GM21381 (cell line): ENCODE measurements around the gene FAM156A.
A peak's percentile ranks its signal among the peaks of the same experiment; 100 is the strongest.
"Not testable (repeated sequence)": the region's sequence is repeated elsewhere in the genome, so short reads cannot be mapped to it uniquely, and the experiment has no call there.

Experiments
- ATAC-seq: cut with Tn5 transposase; IDR thresholded peaks from one replicate; pipeline ENCODE4 v1.9.1; 2021; ENCODE audit warnings: mild to moderate bottlenecking, moderate library complexity; ENCODE audit not compliant: unreplicated experiment

FAM156A gene, protein sequence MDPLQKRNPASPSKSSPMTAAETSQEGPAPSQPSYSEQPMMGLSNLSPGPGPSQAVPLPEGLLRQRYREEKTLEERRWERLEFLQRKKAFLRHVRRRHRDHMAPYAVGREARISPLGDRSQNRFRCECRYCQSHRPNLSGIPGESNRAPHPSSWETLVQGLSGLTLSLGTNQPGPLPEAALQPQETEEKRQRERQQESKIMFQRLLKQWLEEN

DNA sequence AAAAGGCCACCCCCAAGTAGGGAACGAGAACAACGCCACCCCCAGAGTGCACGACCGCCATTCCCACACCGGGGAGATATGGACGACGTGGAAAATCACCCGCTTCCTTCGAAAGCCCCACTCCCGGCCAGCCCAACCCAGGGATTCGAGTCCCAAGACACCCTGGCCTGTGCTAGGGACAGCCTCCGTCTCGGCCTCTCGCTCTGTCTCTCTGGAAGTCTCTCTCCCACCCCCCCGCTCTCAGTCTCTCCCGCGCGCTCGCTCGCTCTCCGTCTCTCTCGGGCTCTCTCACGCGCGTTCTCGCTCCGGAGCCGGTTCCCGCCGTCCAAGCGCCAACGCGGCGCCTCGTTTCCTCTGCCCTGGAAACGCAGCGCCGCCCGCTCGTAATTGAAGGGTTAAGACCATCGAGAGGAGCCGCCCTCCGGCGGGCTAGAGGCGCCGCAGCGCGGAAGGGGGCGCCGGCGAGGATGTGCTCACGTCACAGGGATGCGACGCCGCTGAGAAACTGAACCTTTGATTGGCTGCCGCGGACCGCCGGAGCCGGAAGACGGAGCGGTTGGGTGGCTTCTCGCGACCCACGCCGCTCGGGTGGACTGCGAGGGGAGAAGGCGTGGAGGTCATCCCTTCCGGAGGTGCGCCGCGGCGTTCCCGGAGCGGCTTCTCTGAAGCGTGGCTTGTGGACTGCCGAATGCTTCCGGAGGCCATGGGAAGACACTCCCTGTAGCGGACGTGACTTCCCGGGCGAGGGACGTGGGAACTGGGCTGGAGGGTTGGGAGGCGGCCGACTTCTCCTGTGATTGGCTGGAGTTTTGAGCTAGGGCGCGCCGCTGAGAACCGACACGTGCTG is at the start of gene FAM156A:
FAM156A (minus strand) TSS at position 406 of the 847 bp plus-strand sequence. CDS start 9,930 bp downstream, outside the sequence.
- peak; percentile 77 for ATAC-seq

DNA sequence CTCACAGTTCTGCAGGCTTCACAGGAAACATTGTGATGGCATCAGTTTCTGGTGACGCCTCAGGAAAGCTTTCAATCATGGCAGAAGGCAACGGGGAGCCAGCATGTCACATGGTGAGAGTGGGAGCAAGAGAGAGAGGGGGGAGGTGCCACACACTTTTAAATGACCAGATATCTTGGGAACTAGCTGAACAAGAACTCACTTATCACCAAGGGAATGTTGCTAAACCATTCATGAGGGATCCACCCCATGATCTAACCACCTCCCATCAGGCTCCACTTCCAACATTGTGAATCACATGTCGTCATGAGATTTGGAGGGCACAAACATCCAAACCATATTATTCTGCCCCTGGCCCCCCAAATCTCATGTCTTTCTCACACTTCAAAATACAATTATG is 47.0 kb upstream of the FAM156A start:
- no peak for ATAC-seq

DNA sequence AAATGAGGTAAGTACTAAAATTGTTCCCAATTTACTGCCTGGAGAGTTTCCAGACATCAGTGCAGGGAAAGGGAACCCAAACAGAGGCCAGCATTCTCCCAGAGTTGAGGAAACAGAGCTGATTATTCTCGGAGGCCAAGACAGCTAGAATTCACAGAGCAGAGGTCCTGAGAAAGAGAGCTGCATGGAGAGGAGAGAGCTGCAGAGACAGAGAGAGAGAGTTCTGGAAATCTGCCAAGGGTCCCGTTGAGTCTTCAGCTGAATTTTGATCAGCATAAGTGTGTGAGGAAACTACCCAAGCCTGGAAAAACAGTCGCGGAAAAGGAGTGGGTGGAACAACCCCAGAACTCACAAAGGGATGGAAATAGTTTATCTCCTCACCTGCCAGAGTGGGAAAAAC is 46.5 kb upstream of the FAM156A start:
- ATAC-seq = no peak

DNA sequence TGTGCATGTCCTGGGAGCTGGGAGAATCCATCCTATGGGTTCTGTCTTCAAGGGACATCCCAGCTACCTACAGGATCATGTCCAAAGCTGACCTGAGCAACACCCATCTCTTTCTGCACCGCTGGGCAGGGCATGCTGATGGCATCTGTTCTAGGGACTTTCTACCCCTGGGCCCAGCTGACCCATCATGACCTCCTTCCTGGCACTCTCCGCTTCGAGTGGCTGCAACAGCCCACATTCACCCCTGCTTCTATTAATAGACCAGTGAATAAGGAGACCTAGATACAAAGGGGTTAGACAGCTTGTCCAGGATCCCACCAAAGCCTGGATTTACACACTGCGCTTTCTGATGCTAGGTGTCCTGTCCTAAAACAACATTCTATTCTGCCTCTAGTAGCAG is 45.7 kb upstream of the FAM156A start:
- ATAC-seq = no peak

DNA sequence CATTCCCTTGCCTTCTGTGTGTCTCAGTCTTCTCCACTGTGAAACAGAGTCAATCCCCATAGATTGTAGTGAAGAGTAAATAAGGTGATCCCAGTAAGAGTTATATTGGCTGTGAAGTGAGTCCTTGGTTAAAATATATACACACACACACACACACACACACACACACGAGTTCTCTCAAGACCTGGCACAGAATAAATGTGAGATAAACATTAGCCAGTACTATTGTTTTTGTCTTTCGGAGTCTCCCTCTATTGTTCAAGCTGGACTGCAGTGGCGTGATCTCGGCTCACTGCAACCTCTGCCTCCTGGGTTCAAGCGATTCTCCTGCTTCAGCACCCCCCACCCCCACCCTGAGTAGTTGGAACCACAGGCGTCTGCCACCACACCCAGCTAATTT is 44.8 kb upstream of the FAM156A start:
- no peak for ATAC-seq

DNA sequence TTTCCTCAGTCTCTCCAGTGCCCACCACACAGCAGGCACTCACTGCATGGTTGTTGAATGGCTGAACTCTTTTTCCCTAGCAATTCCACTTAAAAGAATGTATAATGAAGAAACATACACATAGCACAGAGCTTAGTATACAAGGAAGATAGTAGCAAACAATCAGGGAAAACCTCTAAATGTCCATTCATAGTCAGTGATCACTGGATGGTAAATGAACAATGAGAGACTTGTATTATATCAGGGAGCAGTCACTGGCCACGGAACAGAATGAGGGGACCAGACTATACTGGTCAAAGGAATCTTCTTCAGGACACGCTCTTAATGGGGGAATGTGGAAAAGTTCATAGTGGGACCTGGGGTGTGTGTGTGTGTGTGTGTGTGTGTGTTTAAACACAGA is 43.6 kb upstream of the FAM156A start:
- no peak for ATAC-seq

DNA sequence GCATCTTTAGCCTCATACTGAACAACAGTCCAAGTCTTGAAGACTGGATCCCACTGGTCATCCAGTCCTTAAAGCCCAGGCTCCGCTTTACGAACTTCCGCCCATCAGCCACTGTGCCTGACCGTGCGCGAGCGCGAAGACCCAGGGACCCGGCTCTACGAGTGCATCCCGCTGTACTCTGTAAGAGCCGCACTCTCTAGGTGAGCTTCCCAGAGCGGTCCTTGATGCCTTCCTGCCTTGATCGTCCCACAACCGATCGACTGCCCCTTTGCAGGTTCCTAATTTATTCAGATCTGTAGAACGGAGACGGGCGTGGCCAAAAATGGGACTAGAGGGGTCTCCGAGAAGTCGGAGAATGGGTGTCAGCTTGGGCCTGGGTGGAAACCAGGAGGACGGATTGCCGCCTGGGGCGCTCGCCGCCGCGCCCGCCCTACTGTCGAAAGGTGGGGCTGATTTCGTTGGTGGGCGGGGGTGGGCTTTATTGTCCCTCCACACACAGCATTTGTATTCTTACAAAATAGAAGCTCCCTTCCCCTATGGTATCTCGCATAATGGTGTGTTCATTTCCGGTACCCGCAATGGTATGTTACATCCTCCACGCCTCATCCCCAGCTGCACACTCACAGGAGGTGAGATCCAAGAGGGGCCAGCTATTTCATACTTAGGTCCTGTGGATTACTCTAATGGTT is 42.3 kb upstream of the FAM156A start:
- ATAC-seq = no peak

DNA sequence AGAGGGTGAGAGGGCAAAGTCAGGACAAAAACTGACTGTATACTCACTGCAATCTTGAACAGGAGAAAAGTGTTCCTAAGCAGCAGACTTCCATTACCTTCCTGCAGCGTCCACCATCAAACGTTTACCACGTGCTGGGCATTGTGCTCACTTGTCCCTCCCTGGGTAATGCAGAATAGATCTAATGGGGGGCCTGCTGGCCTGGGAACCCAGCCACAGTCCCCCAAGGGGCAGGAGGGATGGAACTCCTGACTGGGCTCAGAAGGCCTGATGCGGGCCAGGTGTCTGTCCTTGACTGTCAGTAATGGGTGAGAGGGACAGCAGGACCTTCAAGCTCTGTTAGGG is 37.6 kb upstream of the FAM156A start:
- ATAC-seq = no peak

DNA sequence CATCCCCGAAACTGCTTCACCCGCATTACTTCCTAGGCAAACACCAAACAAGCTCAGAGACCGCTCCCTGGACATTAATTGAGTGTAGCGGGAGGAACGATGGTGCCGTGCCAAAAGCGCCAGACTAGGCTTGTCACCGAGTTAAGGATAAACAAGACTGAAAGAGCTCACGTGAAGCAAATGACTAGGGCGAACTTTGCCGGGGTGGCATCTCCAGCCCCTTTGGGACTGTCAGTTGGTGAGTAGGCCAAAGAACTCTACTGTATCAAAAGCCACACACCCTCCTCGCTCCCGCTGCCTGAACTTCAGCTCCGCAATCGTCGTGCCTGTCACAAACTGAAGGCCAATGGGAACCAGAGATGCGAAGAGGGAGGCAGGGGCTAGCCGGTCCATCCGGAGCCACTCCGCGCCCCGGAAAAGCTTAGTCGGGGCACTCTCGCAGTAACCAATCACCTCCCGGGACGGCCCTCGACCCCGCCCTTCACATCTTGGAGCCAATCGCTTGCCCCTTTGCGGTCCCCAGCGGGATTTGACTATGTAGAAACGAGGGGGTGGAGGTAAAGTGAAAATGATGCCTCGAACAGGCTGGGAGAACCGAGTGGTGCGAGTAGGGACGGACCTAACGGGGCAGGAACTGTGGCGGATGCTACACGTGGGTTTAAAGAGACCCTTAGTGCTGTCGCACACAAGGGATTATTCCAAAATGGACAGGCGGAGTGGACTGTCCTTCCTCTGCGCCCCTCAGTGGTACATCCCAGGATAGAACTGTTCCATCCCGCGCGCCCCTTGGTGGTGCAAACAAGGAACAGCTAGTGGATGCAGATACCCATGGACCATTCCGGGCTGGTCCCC is 37.0 kb upstream of the FAM156A start:
- ATAC-seq = peak; percentile 95

DNA sequence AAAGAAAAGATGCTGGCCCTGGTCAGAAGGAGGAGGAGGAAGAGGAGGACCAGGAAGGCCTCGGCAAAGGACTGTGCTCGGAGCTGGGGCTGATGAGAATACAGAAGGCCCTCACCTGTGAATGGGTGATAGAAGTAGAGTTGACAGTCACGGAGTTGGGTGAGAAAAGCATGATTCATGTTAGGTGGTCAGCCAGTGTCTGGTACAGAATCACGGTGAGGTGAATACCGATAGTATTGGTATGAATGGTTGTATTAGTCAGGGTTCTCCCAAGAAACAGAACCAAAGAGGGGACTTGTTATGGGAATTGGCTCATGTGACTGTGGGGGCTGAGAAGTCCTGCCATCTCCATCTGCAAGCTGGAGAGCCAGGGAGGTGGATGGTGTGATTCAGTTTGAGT is 32.5 kb upstream of the FAM156A start:
- ATAC-seq = no peak

DNA sequence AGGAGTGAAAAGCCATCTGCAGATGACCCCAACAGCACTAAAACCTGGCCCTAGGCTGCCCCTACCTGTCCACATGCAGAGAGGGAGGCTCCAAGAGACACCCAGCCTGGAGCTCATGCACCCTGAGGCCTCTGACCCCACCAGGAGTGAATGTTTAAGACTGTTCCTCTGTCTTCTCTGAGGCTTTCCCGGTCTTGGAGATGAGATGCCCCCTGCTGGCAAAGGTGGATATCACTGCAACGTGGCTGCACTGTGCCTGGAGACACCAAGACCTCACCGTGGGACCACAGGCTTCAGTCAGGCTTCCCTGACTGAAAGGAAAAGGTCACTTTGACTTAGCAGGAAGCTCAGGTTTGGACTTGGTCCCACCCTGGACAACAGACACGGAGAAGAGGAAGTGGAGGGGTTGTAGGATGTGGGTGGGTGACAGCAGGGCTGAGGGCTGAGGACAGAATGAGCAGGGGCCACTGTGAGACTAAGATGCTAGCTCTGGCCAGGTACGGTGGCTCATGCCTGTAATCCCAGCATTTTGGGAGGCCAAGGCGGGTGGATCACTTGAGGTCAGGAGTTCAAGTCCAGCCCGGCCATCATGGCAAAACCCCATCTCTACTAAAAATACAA is 31.8 kb upstream of the FAM156A start:
- ATAC-seq = not testable (repeated sequence)

DNA sequence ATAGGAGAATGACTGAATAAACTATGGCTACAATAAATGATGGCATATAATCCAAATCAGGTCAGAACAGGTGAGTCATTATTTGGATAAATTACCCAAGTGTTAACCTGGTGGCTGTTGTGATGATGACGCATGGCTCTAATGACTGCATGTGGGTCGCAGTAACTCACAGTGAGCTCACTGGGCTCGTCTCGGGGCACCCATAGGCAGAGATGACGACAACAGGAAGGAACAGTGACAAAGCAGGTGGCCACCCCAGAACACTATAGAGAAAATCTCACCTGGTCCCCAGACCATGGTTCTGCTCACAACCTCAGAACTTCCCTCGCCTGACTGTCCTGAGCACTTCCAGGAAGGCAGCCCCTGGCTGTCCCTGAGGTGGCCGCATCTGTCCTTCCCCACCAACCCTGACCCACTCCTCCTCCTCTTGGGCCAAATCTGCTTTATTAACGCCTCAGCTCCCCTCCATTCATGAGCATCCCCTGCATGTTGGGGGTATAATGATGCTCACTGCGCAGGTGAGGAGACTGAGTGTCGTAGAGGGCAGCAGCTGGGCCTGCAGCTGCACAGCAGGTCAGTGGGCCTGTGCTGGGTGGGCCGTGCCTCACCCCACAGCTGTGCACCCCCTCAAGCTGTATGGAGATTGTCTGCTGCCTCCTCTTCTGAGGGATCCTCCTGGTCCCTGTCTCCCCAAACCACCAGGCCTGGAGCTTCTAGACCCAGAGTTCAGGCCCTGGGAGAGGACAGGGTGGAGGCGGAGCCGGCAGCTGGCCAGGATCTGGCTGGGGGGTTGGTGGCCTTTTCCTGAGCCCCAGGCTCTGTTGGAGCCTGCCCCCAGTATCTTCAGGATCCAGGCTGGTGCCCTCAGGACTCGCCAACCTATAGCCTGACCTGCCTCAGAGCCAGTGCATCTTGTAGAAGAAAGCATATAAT is 30.9 kb upstream of the FAM156A start:
- no peak for ATAC-seq

DNA sequence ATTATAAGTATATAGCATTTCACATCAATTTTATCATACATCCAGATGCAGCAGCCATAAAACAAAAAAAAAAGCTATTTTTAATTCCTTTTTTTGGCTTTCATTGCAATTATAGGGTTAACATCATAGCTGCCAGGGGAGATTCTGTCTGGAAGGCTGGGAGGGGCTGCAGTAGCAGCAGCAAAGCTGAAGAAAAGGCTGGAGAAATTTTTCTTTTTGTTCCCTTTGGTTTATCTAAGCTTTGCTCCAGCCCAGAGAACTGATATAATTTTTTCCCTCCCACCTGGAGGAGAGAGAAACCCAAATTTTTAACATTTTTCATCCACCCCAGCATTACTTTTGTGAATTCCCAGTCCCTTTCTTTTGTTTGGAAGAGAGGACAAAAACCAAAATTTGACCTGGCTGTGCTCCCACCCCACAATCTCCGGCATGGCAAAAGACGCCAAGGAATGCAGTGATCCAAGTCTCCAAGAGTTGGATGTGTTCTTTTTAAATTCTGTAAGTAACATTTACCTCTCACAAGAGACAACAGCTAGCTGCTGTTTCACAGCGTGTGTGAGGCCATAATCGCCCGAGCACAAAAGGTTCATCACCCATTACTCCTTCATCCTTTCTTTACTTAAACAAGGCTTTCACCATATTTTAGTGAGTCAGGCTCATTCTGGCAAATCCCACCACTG is 25.1 kb upstream of the FAM156A start:
- ATAC-seq = no peak

DNA sequence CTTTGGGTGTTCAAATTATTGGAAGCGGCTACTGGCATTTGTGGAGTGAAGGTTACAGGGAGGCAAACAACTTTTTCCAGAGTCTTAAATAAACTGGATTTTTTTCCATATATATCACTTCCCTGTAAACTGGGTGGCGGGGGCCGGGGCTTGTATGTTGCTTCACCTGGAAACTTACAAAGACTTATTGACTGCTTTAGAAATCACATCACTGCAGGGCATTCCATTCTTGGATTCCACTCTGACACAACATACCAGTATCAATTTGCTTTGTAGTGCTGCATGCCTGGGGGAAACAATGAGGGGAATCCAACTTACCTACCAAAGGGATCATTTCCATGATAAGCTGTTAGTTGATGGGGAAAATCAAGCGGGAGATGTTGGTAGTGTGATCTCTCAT is 21.7 kb upstream of the FAM156A start:
- no peak for ATAC-seq

DNA sequence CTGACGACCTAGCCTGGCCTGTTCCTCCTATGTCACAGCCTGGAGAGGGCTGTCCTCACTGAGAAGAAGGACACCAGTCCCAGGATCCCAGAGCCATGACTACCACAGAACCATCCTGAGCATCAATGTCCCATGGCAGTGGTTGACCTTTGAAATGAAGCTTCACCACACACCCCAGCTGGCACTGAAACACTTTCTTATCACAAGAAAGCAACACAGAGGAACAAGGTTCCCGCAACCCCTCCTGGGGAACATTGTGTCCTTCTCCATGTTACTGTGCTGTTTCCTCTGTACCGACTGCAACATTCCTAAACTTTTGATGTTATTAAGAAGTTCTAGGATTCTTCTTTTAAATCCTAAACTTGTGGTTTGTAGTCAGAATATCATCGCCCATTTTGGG is 21.2 kb upstream of the FAM156A start:
- ATAC-seq = no peak

DNA sequence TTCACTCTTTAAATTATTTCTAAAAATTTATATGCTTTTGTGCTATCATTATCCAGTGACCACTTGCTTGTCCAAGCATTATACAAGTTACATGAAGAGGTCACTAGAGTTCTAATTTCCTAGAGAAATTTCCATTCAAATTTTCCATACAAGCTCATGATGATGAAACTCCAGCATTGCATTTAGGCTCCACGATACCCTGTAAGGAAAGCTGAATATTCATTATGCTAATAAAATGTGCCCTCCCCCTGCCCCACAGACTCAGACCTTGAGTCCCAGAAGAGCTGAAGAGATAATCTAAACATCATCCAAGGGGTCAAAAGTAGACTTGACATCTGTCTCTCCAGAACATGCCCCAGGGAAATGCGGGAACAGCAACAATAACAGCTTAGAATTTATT is 19.6 kb upstream of the FAM156A start:
- no peak for ATAC-seq

DNA sequence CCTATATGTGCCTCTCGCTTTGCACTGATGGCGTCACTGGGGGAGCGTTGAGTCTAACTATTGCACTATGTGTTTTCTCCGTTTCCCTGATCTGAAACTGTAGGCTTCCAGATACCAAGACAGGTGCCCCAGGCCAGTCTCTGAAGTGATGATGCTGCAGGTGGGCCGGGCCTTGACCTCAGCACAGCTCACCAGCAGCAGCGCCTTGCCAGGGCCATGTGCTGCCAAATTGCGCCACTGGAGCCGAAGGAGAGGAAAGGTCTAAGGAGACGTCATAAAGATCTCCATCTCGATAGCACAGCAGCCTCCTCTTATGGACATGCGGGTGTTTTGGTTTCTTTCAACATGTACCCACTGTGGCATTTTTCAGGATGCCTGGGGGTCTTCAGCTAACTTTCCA is 17.3 kb upstream of the FAM156A start:
- not testable (repeated sequence) for ATAC-seq

DNA sequence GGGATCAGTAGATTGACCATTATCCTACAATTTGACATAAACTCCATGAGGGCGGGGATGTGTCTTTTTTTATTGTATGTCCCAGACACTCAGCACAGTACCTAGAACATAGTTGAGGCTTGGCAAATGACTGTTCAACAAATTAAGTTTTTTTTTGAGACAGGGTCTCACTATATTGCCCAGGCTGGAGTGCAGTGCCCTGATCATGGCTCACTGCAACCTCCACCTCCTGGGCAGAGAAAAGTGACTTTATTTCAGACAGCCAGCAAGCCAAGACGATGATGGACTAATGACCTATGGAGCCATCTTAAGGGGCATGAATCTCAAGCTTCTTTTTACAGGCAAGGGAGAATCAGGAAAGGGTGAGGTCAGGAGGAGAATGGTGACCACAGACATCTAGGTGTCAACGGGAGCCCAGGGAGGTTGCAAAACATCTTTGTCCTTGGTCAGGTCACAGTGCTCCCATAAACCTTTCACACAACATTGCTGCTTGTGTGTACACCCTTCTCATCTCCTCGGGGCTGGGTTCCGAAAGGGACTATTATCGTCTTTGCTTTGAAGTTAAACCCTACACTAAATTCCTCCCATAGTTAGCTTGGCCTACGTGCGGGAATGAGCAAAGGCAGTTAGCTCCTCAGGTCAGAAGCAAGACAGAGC is 16.1 kb upstream of the FAM156A start:
- not testable (repeated sequence) for ATAC-seq
